Fibroblast of skin of left biceps (primary cell): ENCODE measurements around the gene C1QTNF3.
"Not testable (repeated sequence)": the region's sequence is repeated elsewhere in the genome, so short reads cannot be mapped to it uniquely, and the experiment has no call there.

ENCODE experiments used
- DNase-seq, 2 experiments: peaks; one replicate each; pipeline ENCODE4 v3.0.0-alpha.2; 2013; ENCODE audit warnings: low read depth in 2 of 2

The C1QTNF3 gene

GRCh38 chr5:34043099-34043876 lies at the start of gene C1QTNF3:
Gene C1QTNF3 (minus strand): TSS chr5:34043213. CDS start chr5:34043125, 88 bp downstream.
- DNase-seq: peak; percentile 27 to 40

GRCh38 chr5:34091039-34091438 lies 48.0 kb upstream of the C1QTNF3 start:
- DNase-seq: not testable (repeated sequence)

DNA sequence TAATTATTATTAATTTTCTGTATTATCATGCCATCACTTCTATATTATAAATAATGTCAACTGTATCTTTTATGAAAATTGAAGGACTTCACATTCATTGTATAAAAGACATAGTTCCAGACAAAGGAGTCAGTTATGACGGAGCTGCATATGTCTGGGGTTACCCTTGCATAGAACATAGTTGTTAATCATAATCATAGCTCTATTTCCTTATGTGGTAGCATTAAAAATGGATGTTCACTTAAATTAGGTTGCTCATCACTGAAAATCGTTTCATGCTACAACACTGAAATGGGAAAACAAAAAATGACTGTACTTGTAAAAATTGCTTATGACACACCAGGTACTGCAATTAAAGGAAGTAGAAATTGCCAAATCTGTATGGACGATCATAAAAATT lies 46.8 kb upstream of the C1QTNF3 start:
- not testable (repeated sequence) for DNase-seq

- not testable (repeated sequence) for DNase-seq
These were observed 44.7 kb upstream of the C1QTNF3 start for GRCh38 chr5:34087728-34088127.

DNA sequence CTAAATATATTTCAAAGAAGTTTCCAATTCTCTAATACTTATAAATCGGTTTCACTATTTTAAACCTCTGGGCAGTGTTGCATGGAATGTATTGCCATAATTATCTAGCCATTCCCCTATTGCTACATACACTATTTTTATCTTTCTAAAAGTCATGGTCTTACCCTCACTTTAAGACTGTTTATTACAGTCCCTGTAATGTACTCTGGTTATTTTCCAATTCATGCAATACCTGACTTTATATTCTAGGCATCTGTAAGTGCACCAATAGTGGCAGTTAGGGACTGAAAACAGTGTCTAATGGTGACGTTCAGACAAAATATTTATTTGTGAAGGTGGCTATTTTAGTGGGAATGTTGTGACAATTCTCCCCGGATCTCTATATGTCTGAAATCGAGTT lies 40.9 kb upstream of the C1QTNF3 start:
- not testable (repeated sequence) for DNase-seq

DNA sequence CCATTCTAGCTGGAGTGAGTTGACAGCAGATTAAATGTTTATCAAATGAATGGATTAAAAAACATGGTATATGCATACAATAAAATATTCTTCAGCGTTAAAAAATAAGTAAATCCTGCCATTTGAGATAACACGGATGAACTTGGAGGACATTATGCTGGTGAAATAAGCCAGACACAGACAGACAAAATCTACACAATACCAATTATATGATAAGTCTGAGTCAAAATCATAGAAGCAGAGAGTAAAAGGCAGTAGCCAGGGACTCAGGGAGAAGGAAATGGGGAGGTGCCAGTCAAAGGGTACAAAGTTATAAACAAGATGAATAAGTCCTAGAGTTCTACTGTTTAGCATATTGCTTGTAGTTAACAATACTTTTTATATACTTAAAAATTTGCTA lies 36.5 kb upstream of the C1QTNF3 start:
- not testable (repeated sequence) for DNase-seq

GRCh38 chr5:34077636-34078035 lies 34.6 kb upstream of the C1QTNF3 start:
- DNase-seq: not testable (repeated sequence)

DNA sequence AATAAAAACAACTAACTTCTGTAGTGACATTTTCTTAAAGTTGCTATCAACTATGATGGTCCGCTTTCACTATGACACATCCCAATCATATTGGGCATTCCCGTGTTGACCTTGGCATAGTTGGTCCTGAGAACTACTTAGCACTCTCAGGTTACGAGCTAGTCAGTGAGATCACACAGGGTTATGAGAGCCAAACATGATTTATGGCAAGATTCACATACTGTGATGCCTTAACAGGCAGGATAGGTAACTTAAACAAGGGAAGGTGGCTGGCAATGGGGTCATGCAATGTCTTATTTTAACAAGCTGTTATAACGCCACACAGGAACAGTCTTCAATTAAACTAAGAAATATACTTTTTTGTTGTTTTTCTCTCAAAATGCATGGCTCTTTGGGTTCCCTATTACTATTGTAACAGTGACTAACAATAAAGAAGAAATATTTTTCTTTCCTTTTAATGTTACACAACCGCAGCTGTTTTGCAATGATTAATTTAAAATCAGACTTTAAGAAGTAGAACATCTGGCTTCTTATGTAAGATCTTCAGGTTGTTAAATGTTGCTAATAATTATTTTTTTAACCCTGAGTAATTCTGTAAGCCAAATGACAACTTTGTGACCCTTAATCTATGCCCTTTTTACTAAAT lies 33.8 kb upstream of the C1QTNF3 start:
- DNase-seq: not testable (repeated sequence)

DNA sequence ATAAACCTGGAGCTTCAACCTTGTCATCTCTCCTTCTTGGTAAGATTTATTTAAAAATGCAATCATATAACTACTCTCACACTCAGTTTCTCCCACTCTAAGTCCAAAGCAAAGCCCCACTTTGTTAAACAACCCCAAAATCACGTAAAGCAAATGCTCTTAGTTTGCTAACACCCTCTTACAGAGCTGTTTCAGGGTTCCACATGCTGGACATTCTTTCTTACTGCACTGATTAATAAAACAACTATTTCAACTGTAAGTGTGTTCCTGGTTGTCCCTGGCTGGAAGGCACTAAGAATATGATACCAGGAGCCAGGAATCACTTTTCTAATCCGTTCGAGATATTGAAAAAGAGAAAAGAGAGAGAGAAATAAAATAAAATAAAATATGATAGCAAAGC lies 31.5 kb upstream of the C1QTNF3 start:
- DNase-seq: not testable (repeated sequence)

DNA sequence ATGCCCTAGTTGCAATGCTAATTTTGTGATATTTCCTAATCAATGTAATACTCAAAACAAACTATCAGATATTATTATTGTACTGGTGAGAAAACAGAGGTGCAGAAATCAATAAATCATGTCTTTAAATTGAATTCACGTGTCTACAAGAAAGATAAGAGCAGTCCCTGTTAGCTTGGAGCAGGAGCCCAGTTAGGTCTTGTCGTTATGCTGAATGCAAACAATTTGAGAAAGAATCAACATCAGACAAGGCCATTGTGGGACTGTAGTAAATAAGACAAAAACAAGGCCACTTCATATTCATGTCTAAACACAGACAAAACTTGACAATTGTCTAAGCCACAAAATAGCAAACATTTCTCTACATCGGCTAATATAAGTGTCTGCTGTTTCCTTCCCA lies 31.1 kb upstream of the C1QTNF3 start:
- not testable (repeated sequence) for DNase-seq

GRCh38 chr5:34070626-34071025 lies 27.6 kb upstream of the C1QTNF3 start:
- not testable (repeated sequence) for DNase-seq

DNA sequence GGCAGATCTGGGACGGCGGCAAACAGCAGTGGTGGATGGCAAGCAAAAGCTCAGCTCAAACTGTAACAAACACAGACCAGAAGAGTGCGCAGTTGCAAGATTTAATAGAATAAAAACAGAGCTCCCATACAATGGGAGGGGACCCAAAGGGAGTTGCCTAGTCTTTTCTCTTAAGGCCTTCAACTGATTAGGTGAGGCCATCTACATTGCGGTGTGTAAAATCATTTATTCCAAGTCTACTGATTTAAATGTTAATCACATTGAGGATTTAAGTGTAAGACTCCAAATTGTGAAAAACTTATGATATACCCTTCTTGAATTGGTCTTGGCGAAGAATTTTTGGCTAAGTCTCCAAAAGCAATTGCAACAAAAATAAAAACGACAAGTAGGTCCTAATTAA lies 21.6 kb upstream of the C1QTNF3 start:
- DNase-seq: no peak

GRCh38 chr5:34062419-34062818 lies 19.4 kb upstream of the C1QTNF3 start:
- DNase-seq: no peak

DNA sequence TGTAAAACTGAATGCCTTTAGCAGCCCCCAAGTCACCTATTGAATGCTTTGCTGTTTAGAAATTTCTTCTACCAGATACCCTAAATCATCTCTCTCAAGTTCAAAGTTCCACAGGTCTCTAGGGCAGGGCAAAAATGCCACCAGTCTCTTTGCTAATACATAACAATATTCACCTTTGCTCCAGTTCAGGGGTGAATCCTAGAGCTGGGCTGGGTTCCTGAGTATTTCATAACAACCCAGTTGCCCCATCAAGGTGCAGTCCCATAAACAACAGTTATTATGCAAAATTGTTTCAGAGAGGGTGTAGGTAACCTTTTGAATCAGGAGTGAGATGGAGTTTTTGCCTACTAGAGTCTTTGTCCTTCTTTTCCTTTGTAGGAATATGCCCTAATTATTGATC lies 19.0 kb upstream of the C1QTNF3 start:
- DNase-seq: no peak

DNA sequence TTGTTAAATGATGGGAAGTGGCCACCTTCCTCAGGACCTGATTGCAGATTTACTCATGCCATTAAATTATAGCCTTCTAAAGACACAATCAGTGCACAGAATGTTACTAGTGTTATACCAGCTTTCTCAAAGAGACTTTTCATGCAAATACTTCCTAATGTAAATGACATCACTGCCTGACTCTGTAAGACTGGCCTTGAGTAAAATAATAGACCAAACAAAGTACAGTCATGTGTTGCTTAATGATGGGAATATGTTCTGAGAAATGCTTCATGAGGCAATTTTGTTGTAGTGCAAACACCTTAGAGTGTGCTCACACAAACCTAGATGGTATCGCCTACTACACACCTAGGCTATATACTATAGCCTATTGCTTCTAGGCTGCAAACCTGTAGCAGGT lies 17.0 kb upstream of the C1QTNF3 start:
- no peak for DNase-seq

GRCh38 chr5:34058532-34058931 lies 15.5 kb upstream of the C1QTNF3 start:
- DNase-seq: no peak

DNA sequence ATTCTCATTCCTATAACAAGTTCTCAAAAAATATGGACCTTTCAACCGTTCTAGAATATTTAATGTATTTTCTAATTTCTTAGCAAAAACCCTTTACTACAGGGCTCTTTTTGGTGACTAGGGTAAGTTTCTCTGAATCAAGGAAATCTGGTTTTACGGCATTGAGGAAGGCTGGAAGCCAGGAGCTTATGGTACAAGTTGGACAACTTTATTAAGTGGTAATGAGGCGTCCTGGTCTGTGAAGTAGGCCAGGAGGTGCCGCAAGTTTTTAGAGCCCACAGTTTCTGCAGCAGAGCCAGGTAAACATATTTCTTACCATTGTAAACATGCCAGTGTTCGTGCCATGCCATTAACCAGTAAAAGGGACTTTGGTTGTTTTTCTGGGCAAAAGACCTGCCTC lies 14.6 kb upstream of the C1QTNF3 start:
- DNase-seq: no peak

GRCh38 chr5:34057118-34057517 lies 14.1 kb upstream of the C1QTNF3 start:
- DNase-seq: no peak

DNA sequence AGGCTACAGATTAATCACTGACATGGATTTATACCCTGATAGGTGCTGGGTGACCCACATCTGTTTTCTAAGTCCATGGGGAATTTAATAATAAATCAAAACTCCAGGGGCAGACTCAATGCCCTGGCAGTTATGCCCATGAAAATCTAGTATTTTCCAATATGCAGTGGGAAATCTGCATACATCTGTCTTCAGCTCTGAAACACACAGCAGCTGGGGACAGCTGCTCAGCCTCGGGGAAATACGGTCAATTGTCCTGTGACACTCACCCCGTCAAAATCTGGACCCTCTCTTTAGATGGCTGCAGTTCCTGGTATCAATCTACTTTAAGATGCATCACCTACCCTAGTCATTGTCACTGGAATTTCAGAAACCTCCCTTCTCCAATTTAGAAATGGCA lies 12.7 kb upstream of the C1QTNF3 start:
- no peak for DNase-seq

GRCh38 chr5:34054400-34054729 lies 11.4 kb upstream of the C1QTNF3 start:
- no peak for DNase-seq

DNA sequence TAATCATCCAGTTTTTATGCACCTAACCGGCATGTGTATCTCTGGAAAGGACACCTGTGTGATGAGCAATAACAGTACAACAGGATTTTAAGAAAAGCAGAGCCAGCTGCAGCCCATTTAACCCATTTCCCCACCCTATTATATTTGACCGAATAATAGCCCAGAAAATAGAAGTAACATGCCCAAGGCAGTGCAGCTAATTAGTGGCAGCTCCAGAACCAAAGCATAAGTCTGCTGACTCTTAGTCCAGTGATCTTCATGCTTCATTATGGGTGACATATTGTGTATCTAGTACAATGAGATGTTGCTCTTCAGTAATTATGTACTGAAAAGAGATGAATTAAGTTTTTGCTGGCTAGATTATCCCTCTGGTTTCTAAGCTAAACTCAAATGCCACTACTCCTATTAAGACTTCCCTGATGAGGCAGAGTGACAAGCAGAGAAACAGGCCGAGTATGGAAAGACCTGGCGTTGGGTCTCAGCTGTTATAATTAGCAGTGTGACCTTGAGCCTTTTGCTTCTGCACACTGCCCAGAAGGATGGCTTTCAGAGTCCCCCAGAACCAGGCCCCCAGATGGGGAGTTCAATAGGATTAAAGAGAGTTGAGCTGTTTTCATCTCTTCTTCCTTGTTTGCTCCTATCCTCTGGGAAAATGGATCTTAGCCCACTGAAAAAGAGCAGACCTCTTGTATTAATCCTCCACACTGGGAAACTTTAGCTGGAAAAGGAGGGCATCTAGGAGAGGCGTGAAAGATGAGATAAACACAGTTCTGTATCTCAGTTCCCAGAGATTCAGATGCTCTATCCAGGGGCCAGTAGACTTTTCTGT lies 10.8 kb upstream of the C1QTNF3 start:
- DNase-seq: no peak

GRCh38 chr5:34053133-34053532 lies 10.1 kb upstream of the C1QTNF3 start:
- peak; percentile 73 to 75 for DNase-seq
